H1 (cell line): ENCODE measurements around the gene MTCL3.

ENCODE experiments used
- HDAC2 ChIP-seq, 2 experiments: fragments of 300-600 bp in 1 of 2; sonication (generic) in 1 of 2; IDR thresholded peaks; 2 replicates each; pipeline ENCODE4 v1.6.1; 2011 to 2012; ENCODE audit warnings: low read depth in 2 of 2, low read length in 2 of 2, mild to moderate bottlenecking in 2 of 2, moderate library complexity in 2 of 2, borderline replicate concordance in 1 of 2, inconsistent platforms in 1 of 2
- SIX5 ChIP-seq: IDR thresholded peaks from 2 replicates; pipeline ENCODE4 v1.6.1; 2011; ENCODE audit warnings: mild to moderate bottlenecking, low read depth, low read length

MTCL3 gene

DNA sequence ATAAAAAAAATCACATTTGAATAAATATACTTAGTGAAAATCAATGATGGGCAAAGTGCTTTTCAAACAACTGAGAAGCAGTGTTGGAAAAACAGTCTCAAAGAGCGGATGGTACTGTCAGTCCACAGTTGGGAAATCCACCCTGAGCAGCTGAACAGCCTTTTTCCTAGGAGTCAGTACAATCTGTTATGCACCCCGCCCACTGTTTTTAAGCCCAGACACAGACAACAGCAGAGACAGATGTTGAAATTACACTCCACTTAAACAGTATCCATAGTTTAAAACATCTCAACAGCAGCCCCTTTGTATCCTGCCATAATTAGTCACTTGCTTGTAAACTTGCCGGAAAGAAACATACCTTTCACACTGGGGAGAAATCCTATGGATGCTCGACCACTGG is 60.3 kb downstream of the MTCL3 start (continued):
- no peak for TF ChIP-seq HDAC2 (IDR thresholded peaks at IDR 0.05; ENCODE audit: borderline replicate concordance in 1 of 2, low read depth in 2 of 2, low read length in 2 of 2)
- no peak for TF ChIP-seq SIX5
- TF ChIP-seq, all 59 proteins: peak for 0
